GM23338 (cell line): ENCODE results near the gene ZNF285. TPM values are rescaled to one million over a fixed set of nuclear protein-coding genes. Genes with fewer than 3 reads are reported as not detected.

Experiments used
- ATAC-seq: fragments of 200-7000 bp; cut with Tn5 transposase; 3 replicates; pipeline ENCODE4 v1.9.1; 2020
- DNase-seq: peaks from one replicate; pipeline ENCODE4 v3.0.0-alpha.2; 2015; ENCODE audit warnings: low spot score
- H2AFZ ChIP-seq: fragments of 200-600 bp; sonication (generic); 2 replicates; pipeline ENCODE4 v1.8.0; 2016; ENCODE audit warnings: antibody characterized with exemption, mild to moderate bottlenecking, moderate library complexity
- H3F3A ChIP-seq: fragments of 200-600 bp; sonication (generic); replicated peaks from 2 replicates; pipeline ENCODE4 v1.8.0; 2017; ENCODE audit warnings: antibody characterized with exemption, mixed run types, low read depth
- H3K27ac ChIP-seq: fragments of 200-600 bp; sonication (generic); 2 replicates; pipeline ENCODE4 v1.6.1; 2016; ENCODE audit warnings: low read depth
- H3K27me3 ChIP-seq: fragments of 200-600 bp; sonication (generic); 2 replicates; pipeline ENCODE4 v1.8.0; 2016; ENCODE audit warnings: mild to moderate bottlenecking, mixed run types, moderate library complexity; ENCODE audit not compliant: insufficient read depth
- H3K36me3 ChIP-seq: fragments of 200-600 bp; sonication (generic); 2 replicates; pipeline ENCODE4 v1.8.0; 2016; ENCODE audit warnings: mild to moderate bottlenecking; ENCODE audit not compliant: insufficient read depth
- H3K4me1 ChIP-seq: fragments of 200-600 bp; sonication (generic); 2 replicates; pipeline ENCODE4 v1.8.0; 2016; ENCODE audit warnings: mild to moderate bottlenecking, moderate library complexity; ENCODE audit not compliant: insufficient read depth
- H3K4me2 ChIP-seq: fragments of 200-600 bp; sonication (generic); 2 replicates; pipeline ENCODE4 v1.7.1; 2017; ENCODE audit warnings: mixed run types
- H3K4me3 ChIP-seq: fragments of 200-600 bp; sonication (generic); 2 replicates; pipeline ENCODE4 v1.6.1; 2016; ENCODE audit warnings: mixed run types
- H3K79me2 ChIP-seq: fragments of 200-600 bp; sonication (generic); replicated peaks from 2 replicates; pipeline ENCODE4 v1.8.0; 2017; ENCODE audit warnings: mild to moderate bottlenecking; ENCODE audit not compliant: insufficient read depth
- H3K9me2 ChIP-seq: fragments of 200-600 bp; sonication (generic); 2 replicates; pipeline ENCODE4 v1.8.0; 2017; ENCODE audit not compliant: insufficient read depth
- H4K20me1 ChIP-seq: fragments of 200-600 bp; sonication (generic); replicated peaks from 2 replicates; pipeline ENCODE4 v1.8.0; 2017; ENCODE audit warnings: mild to moderate bottlenecking; ENCODE audit not compliant: insufficient read depth
- H3K27ac Mint-ChIP-seq: 2 replicates; pipeline ENCODE4 v1.8.0; 2020; ENCODE audit warnings: inconsistent platforms, mild to moderate bottlenecking, moderate library complexity, mixed read lengths
- H3K27me3 Mint-ChIP-seq: 3 replicates; pipeline ENCODE4 v1.8.0; 2022; ENCODE audit warnings: low read depth, mild to moderate bottlenecking, moderate library complexity, mixed read lengths, inconsistent platforms; ENCODE audit not compliant: insufficient read depth, poor library complexity
- H3K36me3 Mint-ChIP-seq: 3 replicates; pipeline ENCODE4 v1.8.0; 2021; ENCODE audit warnings: low read depth, mild to moderate bottlenecking, inconsistent platforms, moderate library complexity, mixed read lengths
- H3K4me1 Mint-ChIP-seq: 3 replicates; pipeline ENCODE4 v1.8.0; 2020; ENCODE audit warnings: mild to moderate bottlenecking, inconsistent platforms, mixed read lengths
- H3K4me3 Mint-ChIP-seq: 3 replicates; pipeline ENCODE4 v1.8.0; 2021; ENCODE audit warnings: moderate library complexity, mild to moderate bottlenecking, inconsistent platforms, mixed read lengths
- H3K9me3 Mint-ChIP-seq: 3 replicates; pipeline ENCODE4 v1.8.0; 2020; ENCODE audit warnings: moderate library complexity, mild to moderate bottlenecking, inconsistent platforms, mixed read lengths
- CREB1 ChIP-seq: fragments of 250-450 bp; sonication (Bioruptor Pico); IDR thresholded peaks from 2 replicates; pipeline ENCODE4 v1.5.0; 2020; ENCODE audit warnings: low read depth, mild to moderate bottlenecking, moderate library complexity
- CTCF ChIP-seq, 2 experiments: fragments of 200-600 bp in 1 of 2; sonication (generic) in 1 of 2; conservative IDR thresholded peaks; 2 replicates each; pipeline versions ENCODE4 v1.5.1 to v1.6.1; 2016 to 2017; ENCODE audit warnings: antibody characterized with exemption in 2 of 2, low read depth in 2 of 2, mild to moderate bottlenecking in 2 of 2, moderate library complexity in 1 of 2
- ETS1 ChIP-seq: IDR thresholded peaks from 2 replicates; pipeline ENCODE4 v1.6.1; 2016; ENCODE audit warnings: antibody characterized with exemption
- EZH2 ChIP-seq: fragments of 200-600 bp; sonication (generic); IDR thresholded peaks from one replicate; pipeline ENCODE4 v1.8.0; 2017; ENCODE audit warnings: antibody characterized with exemption, mild to moderate bottlenecking, low read depth; ENCODE audit not compliant: unreplicated experiment
- EZH2phosphoT487 ChIP-seq: fragments of 200-600 bp; sonication (generic); IDR thresholded peaks from one replicate; pipeline ENCODE4 v1.8.1; 2018; ENCODE audit warnings: antibody characterized with exemption; ENCODE audit not compliant: unreplicated experiment
- JUNB ChIP-seq: IDR thresholded peaks from one replicate; pipeline ENCODE4 v1.6.1; 2016; ENCODE audit warnings: antibody characterized with exemption; ENCODE audit not compliant: unreplicated experiment
- NANOG ChIP-seq: IDR thresholded peaks from 2 replicates; pipeline ENCODE4 v1.6.1; 2016; ENCODE audit warnings: antibody characterized with exemption, borderline replicate concordance
- POLR2AphosphoS5 ChIP-seq: IDR thresholded peaks from 2 replicates; pipeline ENCODE4 v1.6.1; 2016; ENCODE audit warnings: antibody characterized with exemption, low read depth
- STAT1 ChIP-seq: IDR thresholded peaks from one replicate; pipeline ENCODE4 v1.6.1; 2016; ENCODE audit warnings: antibody characterized with exemption; ENCODE audit not compliant: unreplicated experiment
- ZNF114 ChIP-seq: fragments of 250-450 bp; sonication (Bioruptor Pico); IDR thresholded peaks from 2 replicates; pipeline ENCODE4 v1.5.0; 2020; ENCODE audit warnings: mild to moderate bottlenecking, moderate library complexity
- ZNF331 ChIP-seq: fragments of 250-450 bp; sonication (Bioruptor Pico); IDR thresholded peaks from 2 replicates; pipeline ENCODE4 v1.5.0; 2020; ENCODE audit warnings: low read depth, mild to moderate bottlenecking, moderate library complexity
- ZNF462 ChIP-seq: fragments of 250-450 bp; sonication (Bioruptor Pico); IDR thresholded peaks from 2 replicates; pipeline ENCODE4 v1.5.0; 2020; ENCODE audit warnings: mild to moderate bottlenecking, moderate library complexity
- polyA plus RNA-seq: library from polyadenylated mRNA; unstranded; fragments of >200 nt; fragmentation: Nextera tagmentation; extraction: Ambion mirVana; gene quantifications from 2 replicates; pipeline ENCODE4 v1.2.1, GENCODE V29; 2016
- total RNA-seq: library from RNA; depleted of rRNA; stranded (reverse); fragments of >200 nt; shearing (Covaris generic); gene quantifications from 2 replicates; pipeline ENCODE4 v1.2.3, GENCODE V29; 2014

The ZNF285 gene
- total and polyA plus RNA-seq, 2 experiments from 2014 or later = 1.7 to 3.4 TPM

DNA sequence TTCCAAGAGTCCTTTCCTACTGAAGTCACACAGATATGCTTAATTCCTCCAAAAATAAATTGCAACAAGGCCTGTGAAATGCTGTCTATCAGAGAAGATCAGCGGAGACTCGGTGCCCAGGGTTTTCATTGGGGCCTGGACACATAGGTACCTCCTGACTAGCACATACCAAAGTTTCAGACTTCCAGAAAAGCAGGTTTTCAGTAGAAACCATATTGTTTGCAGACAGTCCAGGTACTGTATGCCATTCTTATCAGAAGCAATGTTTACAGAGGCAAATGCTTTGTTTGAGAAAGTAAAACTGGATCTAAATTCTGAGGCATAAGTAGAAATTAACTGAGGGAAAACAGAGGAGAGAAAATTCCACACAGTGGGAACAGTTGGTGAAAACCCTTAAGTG is 34.0 kb upstream of the ZNF285 start:
- Histone ChIP-seq H3K9me2 (0 out of 2 replicates have a peak, but pooled peaks cover 5% of the 10 kb centered on the region), H4K20me1 (no peaks in the 10 kb centered on the region), H3K4me2 (no peak overlapping the region), H3K4me1 (no peaks in the 10 kb centered on the region), H3K27ac (no peak overlapping the region), H3F3A (no peaks in the 10 kb centered on the region), H3K36me3 (peaks cover 16% of the 10 kb centered on the region), H3K79me2 (no peaks in the 10 kb centered on the region), H3K4me3 (no peak overlapping the region), H2AFZ (no peak overlapping the region), H3K27me3 (no peaks in the 10 kb centered on the region)
- Mint-ChIP-seq H3K4me3 (no peak overlapping the region), H3K36me3 (peaks cover 93% of the 10 kb centered on the region), H3K9me3 (peaks cover 75% of the 10 kb centered on the region), H3K27ac (no peak overlapping the region), H3K4me1 (no peaks in the 10 kb centered on the region), H3K27me3 (no peaks in the 10 kb centered on the region)
- no peak for DNase-seq
- no peak for TF ChIP-seq EZH2
- no peak for TF ChIP-seq STAT1
- no peak for TF ChIP-seq NANOG
- no peak for TF ChIP-seq ZNF331
- no peak for TF ChIP-seq CREB1
- ATAC-seq = no peak

DNA sequence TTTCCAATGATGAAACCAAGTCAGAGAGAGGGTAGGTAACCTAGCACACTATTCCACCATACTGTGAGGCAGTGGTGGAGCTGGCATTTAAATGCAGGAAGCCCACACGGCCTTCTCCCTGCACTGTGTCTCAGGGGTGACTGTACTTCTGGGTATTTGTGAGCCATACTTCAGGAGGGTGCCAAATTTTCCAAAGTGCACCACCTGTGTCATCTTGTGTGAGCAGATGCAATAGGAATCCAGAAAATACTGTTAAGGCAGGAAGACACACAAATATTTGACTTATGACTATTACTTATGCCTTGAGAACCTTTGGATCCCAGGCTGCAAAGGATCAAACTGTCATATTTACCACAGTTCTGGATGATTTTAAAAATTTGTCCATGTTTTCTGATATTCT is 29.5 kb upstream of the ZNF285 start:
- H3K4me1 Mint-ChIP-seq = no peaks in the 10 kb centered on the region
- no peak for DNase-seq
- H3K27ac ChIP-seq = no peak overlapping the region
- H3F3A ChIP-seq = no peaks in the 10 kb centered on the region
- no peak for ATAC-seq
- H3K36me3 ChIP-seq = peaks cover 38% of the 10 kb centered on the region
- H3K27me3 Mint-ChIP-seq = no peaks in the 10 kb centered on the region
- H3K27ac Mint-ChIP-seq = no peak overlapping the region
- H3K9me2 ChIP-seq = 0 out of 2 replicates have a peak, but pooled peaks cover 5% of the 10 kb centered on the region
- no peaks in the 10 kb centered on the region for H3K79me2 ChIP-seq
- H3K27me3 ChIP-seq = no peaks in the 10 kb centered on the region
- peaks cover 96% of the 10 kb centered on the region for H3K9me3 Mint-ChIP-seq
- no peaks in the 10 kb centered on the region for H3K4me1 ChIP-seq
- no peak overlapping the region for H3K4me2 ChIP-seq
- H3K4me3 Mint-ChIP-seq = no peak overlapping the region
- peaks cover 95% of the 10 kb centered on the region for H3K36me3 Mint-ChIP-seq
- H4K20me1 ChIP-seq = no peaks in the 10 kb centered on the region
- no peak overlapping the region for H3K4me3 ChIP-seq
- H2AFZ ChIP-seq = no peak overlapping the region
- TF ChIP-seq ZNF114 (CRISPR knock-in tag) = no peak
- no peak for TF ChIP-seq ZNF462 (CRISPR knock-in tag)
- TF ChIP-seq JUNB = no peak
- TF ChIP-seq CREB1 = no peak
- no peak for TF ChIP-seq STAT1
- no peak for TF ChIP-seq POLR2AphosphoS5
- no peak for TF ChIP-seq CTCF (conservative IDR thresholded peaks at IDR 0.05; ENCODE audit: low read depth in 2 of 2)
- TF ChIP-seq NANOG = no peak
- no peak for TF ChIP-seq ETS1
- TF ChIP-seq EZH2 = no peak
- TF ChIP-seq EZH2phosphoT487 = no peak
